ENCODE data around the gene STON2.
"Not testable (repeated sequence)": the region's sequence is repeated elsewhere in the genome, so short reads cannot be mapped to it uniquely, and the experiment has no call there.

STON2 gene

GRCh38 chr14:81380009-81380408 is 20.1 kb downstream of the STON2 start:
- not testable (repeated sequence) for H3K9me3 Mint-ChIP-seq; H3K27me3 Mint-ChIP-seq (ENCODE audit: low read depth); H3K4me3 Mint-ChIP-seq; H3K4me1 Mint-ChIP-seq (ENCODE audit: low read depth); H3K36me3 Mint-ChIP-seq (ENCODE audit: low read depth); H3K27ac Mint-ChIP-seq

GRCh38 chr14:81371802-81372201 is 28.3 kb downstream of the STON2 start:
- H3K4me3 Mint-ChIP-seq: no peak overlapping the region
- H3K27ac Mint-ChIP-seq: no peak overlapping the region
- no peaks in the 10 kb centered on the region for H3K36me3 Mint-ChIP-seq (ENCODE audit: low read depth)
- no peaks in the 10 kb centered on the region for H3K4me1 Mint-ChIP-seq (ENCODE audit: low read depth)
- H3K9me3 Mint-ChIP-seq: no peaks in the 10 kb centered on the region
- H3K27me3 Mint-ChIP-seq (ENCODE audit: low read depth): no peaks in the 10 kb centered on the region

- H3K4me3 Mint-ChIP-seq: no peak overlapping the region
- no peak overlapping the region for H3K27ac Mint-ChIP-seq
- no peaks in the 10 kb centered on the region for H3K9me3 Mint-ChIP-seq
- no peaks in the 10 kb centered on the region for H3K4me1 Mint-ChIP-seq (ENCODE audit: low read depth)
- H3K36me3 Mint-ChIP-seq (ENCODE audit: low read depth): no peaks in the 10 kb centered on the region
- no peaks in the 10 kb centered on the region for H3K27me3 Mint-ChIP-seq (ENCODE audit: low read depth)
Measured at GRCh38 chr14:81367563-81367962, 32.6 kb downstream of the STON2 start.

GRCh38 chr14:81366884-81367283 is 33.2 kb downstream of the STON2 start:
- H3K27me3 Mint-ChIP-seq (ENCODE audit: low read depth): no peaks in the 10 kb centered on the region
- no peaks in the 10 kb centered on the region for H3K9me3 Mint-ChIP-seq
- no peak overlapping the region for H3K4me3 Mint-ChIP-seq
- no peaks in the 10 kb centered on the region for H3K36me3 Mint-ChIP-seq (ENCODE audit: low read depth)
- H3K4me1 Mint-ChIP-seq (ENCODE audit: low read depth): no peaks in the 10 kb centered on the region
- H3K27ac Mint-ChIP-seq: no peak overlapping the region

- Mint-ChIP-seq H3K27ac (no peak overlapping the region), H3K4me1 (ENCODE audit: low read depth) (no peaks in the 10 kb centered on the region), H3K9me3 (no peaks in the 10 kb centered on the region), H3K27me3 (ENCODE audit: low read depth) (no peaks in the 10 kb centered on the region), H3K36me3 (ENCODE audit: low read depth) (no peaks in the 10 kb centered on the region), H3K4me3 (no peak overlapping the region)
Measured at GRCh38 chr14:81366214-81366613, 33.9 kb downstream of the STON2 start.

- Mint-ChIP-seq H3K27me3 (ENCODE audit: low read depth) (no peaks in the 10 kb centered on the region), H3K36me3 (ENCODE audit: low read depth) (no peaks in the 10 kb centered on the region), H3K9me3 (no peaks in the 10 kb centered on the region), H3K4me1 (ENCODE audit: low read depth) (no peaks in the 10 kb centered on the region), H3K4me3 (no peak overlapping the region), H3K27ac (no peak overlapping the region)
Measured at GRCh38 chr14:81363746-81364378, 36.3 kb downstream of the STON2 start.

GRCh38 chr14:81353691-81354323 is 46.3 kb downstream of the STON2 start:
- Mint-ChIP-seq H3K27me3 (ENCODE audit: low read depth) (no peaks in the 10 kb centered on the region), H3K4me3 (no peak overlapping the region), H3K4me1 (ENCODE audit: low read depth) (no peaks in the 10 kb centered on the region), H3K9me3 (peaks cover 10% of the 10 kb centered on the region), H3K27ac (no peak overlapping the region), H3K36me3 (ENCODE audit: low read depth) (no peaks in the 10 kb centered on the region)

GRCh38 chr14:81352413-81352812 is 47.7 kb downstream of the STON2 start:
- Mint-ChIP-seq H3K9me3 (peaks cover 10% of the 10 kb centered on the region), H3K4me1 (ENCODE audit: low read depth) (no peaks in the 10 kb centered on the region), H3K27me3 (ENCODE audit: low read depth) (no peaks in the 10 kb centered on the region), H3K27ac (no peak overlapping the region), H3K4me3 (no peak overlapping the region), H3K36me3 (ENCODE audit: low read depth) (no peaks in the 10 kb centered on the region)

GRCh38 chr14:81351205-81351604 is 48.9 kb downstream of the STON2 start:
- peaks cover 10% of the 10 kb centered on the region for H3K9me3 Mint-ChIP-seq
- no peak overlapping the region for H3K4me3 Mint-ChIP-seq
- no peaks in the 10 kb centered on the region for H3K36me3 Mint-ChIP-seq (ENCODE audit: low read depth)
- no peak overlapping the region for H3K27ac Mint-ChIP-seq
- H3K4me1 Mint-ChIP-seq (ENCODE audit: low read depth): no peaks in the 10 kb centered on the region
- H3K27me3 Mint-ChIP-seq (ENCODE audit: low read depth): no peaks in the 10 kb centered on the region

GRCh38 chr14:81350344-81351130 is 49.6 kb downstream of the STON2 start:
- H3K27ac Mint-ChIP-seq: no peak overlapping the region
- H3K4me1 Mint-ChIP-seq (ENCODE audit: low read depth): no peaks in the 10 kb centered on the region
- H3K27me3 Mint-ChIP-seq (ENCODE audit: low read depth): no peaks in the 10 kb centered on the region
- H3K9me3 Mint-ChIP-seq: peaks cover 10% of the 10 kb centered on the region
- H3K4me3 Mint-ChIP-seq: no peak overlapping the region
- H3K36me3 Mint-ChIP-seq (ENCODE audit: low read depth): no peaks in the 10 kb centered on the region

GRCh38 chr14:81348061-81348460 is 52.1 kb downstream of the STON2 start:
- H3K4me3 Mint-ChIP-seq: no peak overlapping the region
- no peak overlapping the region for H3K27ac Mint-ChIP-seq
- H3K36me3 Mint-ChIP-seq (ENCODE audit: low read depth): no peaks in the 10 kb centered on the region
- no peaks in the 10 kb centered on the region for H3K9me3 Mint-ChIP-seq
- no peaks in the 10 kb centered on the region for H3K27me3 Mint-ChIP-seq (ENCODE audit: low read depth)
- H3K4me1 Mint-ChIP-seq (ENCODE audit: low read depth): no peaks in the 10 kb centered on the region

- Mint-ChIP-seq H3K4me3 (no peak overlapping the region), H3K27me3 (ENCODE audit: low read depth) (no peaks in the 10 kb centered on the region), H3K36me3 (ENCODE audit: low read depth) (no peaks in the 10 kb centered on the region), H3K27ac (no peak overlapping the region), H3K4me1 (ENCODE audit: low read depth) (no peaks in the 10 kb centered on the region), H3K9me3 (no peaks in the 10 kb centered on the region)
Measured at GRCh38 chr14:81345781-81346180, 54.3 kb downstream of the STON2 start.

GRCh38 chr14:81344481-81345160 is 55.5 kb downstream of the STON2 start:
- Mint-ChIP-seq H3K27ac (no peak overlapping the region), H3K36me3 (ENCODE audit: low read depth) (no peaks in the 10 kb centered on the region), H3K4me1 (ENCODE audit: low read depth) (no peaks in the 10 kb centered on the region), H3K27me3 (ENCODE audit: low read depth) (no peaks in the 10 kb centered on the region), H3K9me3 (no peaks in the 10 kb centered on the region), H3K4me3 (no peak overlapping the region)

GRCh38 chr14:81343701-81344100 is 56.4 kb downstream of the STON2 start:
- no peaks in the 10 kb centered on the region for H3K36me3 Mint-ChIP-seq (ENCODE audit: low read depth)
- H3K9me3 Mint-ChIP-seq: no peaks in the 10 kb centered on the region
- no peaks in the 10 kb centered on the region for H3K27me3 Mint-ChIP-seq (ENCODE audit: low read depth)
- no peak overlapping the region for H3K27ac Mint-ChIP-seq
- no peak overlapping the region for H3K4me3 Mint-ChIP-seq
- no peaks in the 10 kb centered on the region for H3K4me1 Mint-ChIP-seq (ENCODE audit: low read depth)
